SJSA1 (cell line): ENCODE results near the gene HLA-C. TPM values are rescaled to one million over a fixed set of nuclear protein-coding genes. Genes with fewer than 3 reads are reported as not detected.

Experiments
- DNase-seq, 2 experiments: peaks; one replicate each; pipeline ENCODE4 v3.0.0-alpha.2; 2015 to 2020; ENCODE audit warnings: low spot score in 2 of 2, low read depth in 1 of 2
- H3K27ac ChIP-seq: fragments of 250-450 bp; sonication (Bioruptor Pico); 2 replicates; pipeline ENCODE4 v1.5.1; 2020; ENCODE audit warnings: mild to moderate bottlenecking, moderate library complexity
- H3K27me3 ChIP-seq: fragments of 250-450 bp; sonication (Bioruptor Pico); replicated peaks from 2 replicates; pipeline ENCODE4 v1.5.1; 2020; ENCODE audit warnings: mild to moderate bottlenecking, moderate library complexity
- H3K36me3 ChIP-seq: fragments of 250-450 bp; sonication (Bioruptor Pico); 2 replicates; pipeline ENCODE4 v1.5.1; 2020; ENCODE audit warnings: mild to moderate bottlenecking
- H3K4me1 ChIP-seq: fragments of 250-450 bp; sonication (Bioruptor Pico); replicated peaks from 2 replicates; pipeline ENCODE4 v1.6.1; 2021; ENCODE audit warnings: mild to moderate bottlenecking
- H3K4me3 ChIP-seq: fragments of 250-450 bp; sonication (Bioruptor Pico); 2 replicates; pipeline ENCODE4 v1.5.1; 2020; ENCODE audit warnings: mild to moderate bottlenecking
- H3K9me3 ChIP-seq: fragments of 250-450 bp; sonication (Bioruptor Pico); replicated peaks from 2 replicates; pipeline ENCODE4 v1.5.1; 2020; ENCODE audit warnings: mild to moderate bottlenecking
- total RNA-seq: library from RNA; depleted of rRNA; stranded (reverse); fragments of >200 nt; shearing (Covaris generic); gene quantifications from 2 replicates; pipeline ENCODE4 v1.2.3, GENCODE V29; 2014; rRNA removed

The HLA-C gene
- 768 and 818 TPM in 2 replicates for total RNA-seq

DNA sequence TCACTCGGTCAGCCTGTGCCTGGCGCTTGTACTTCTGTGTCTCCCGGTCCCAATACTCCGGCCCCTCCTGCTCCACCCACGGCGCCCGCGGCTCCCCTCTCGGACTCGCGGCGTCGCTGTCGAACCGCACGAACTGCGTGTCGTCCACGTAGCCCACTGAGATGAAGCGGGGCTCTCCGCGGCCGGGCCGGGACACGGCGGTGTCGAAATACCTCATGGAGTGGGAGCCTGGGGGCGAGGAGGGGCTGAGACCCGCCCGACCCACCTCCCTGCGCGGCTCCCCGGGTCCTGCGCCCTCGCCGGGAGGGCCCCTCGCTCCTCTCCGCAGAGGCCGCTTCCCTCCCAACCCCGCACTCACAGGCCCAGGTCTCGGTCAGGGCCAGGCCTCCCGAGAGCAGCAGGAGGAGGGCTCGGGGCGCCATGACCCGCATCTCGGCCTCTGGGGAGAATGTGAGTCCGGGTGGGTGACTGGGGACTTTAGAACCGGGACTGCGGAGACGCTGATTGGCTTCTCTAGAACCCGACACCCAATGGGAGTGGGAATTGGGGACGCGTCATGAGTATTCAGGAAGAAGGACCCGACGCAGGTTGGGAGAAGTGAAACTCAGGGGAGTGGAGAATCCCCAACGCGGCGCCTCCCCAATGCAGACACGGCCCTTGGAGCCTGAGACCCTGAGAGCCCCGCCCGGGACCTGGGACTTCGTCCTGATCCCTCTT lies at the start of gene HLA-C:
TSS of gene HLA-C (minus strand) at position 452 of the 717 bp plus-strand sequence. CDS start at position 431, 21 bp downstream.
- H3K27me3 ChIP-seq, result 0 out of 2 replicates have a peak, but pooled peaks cover 5% of the 10 kb centered on the region
- peaks cover 7% of the 10 kb centered on the region for H3K4me1 ChIP-seq
- H3K4me3 ChIP-seq, result peak within 1 kb of the TSS; percentile 88
- DNase-seq, result peak; percentile 94 to 96
- peaks cover 15% of the 10 kb centered on the region for H3K36me3 ChIP-seq
- H3K27ac ChIP-seq, result peak within 1 kb of the TSS; percentile 96
- H3K9me3 ChIP-seq, result no peaks in the 10 kb centered on the region

DNA sequence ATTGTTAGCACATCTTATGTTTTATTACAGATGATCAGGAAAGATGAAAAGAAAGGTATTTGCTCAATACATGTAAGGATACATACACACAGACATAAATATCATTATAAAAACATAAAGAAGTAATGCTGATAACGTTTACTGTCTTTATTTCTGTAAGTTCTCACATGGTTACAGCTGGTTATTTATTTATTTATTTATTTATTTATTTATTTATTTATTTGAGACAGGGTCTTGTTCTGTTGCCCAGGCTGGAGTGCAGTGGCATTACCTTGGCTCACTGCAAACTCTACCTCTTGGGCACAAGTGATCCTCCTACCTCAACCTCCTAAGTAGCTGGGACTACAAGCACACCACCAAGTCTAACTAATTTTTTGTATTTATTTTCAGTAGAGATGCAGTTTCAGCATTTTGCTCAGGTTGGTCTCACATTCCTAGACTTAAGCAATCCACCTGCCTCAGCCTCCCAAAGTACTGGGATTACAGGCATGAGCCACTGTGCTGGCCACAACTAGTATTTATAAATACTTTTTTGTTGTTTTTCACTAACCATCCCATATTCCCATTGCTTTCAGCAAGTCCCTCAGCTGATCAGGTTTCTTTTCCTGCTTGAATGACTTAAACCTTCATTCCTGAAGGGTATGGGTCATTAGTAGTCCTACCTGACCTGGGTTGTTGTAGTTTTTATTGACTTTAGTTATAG lies 49.3 kb upstream of the HLA-C start:
- no peaks in the 10 kb centered on the region for H3K9me3 ChIP-seq
- no peaks in the 10 kb centered on the region for H3K4me1 ChIP-seq
- peaks cover 37% of the 10 kb centered on the region for H3K27me3 ChIP-seq
- no peaks in the 10 kb centered on the region for H3K36me3 ChIP-seq
- DNase-seq, result no peak
- H3K4me3 ChIP-seq, result no peak overlapping the region
- H3K27ac ChIP-seq, result no peak overlapping the region

DNA sequence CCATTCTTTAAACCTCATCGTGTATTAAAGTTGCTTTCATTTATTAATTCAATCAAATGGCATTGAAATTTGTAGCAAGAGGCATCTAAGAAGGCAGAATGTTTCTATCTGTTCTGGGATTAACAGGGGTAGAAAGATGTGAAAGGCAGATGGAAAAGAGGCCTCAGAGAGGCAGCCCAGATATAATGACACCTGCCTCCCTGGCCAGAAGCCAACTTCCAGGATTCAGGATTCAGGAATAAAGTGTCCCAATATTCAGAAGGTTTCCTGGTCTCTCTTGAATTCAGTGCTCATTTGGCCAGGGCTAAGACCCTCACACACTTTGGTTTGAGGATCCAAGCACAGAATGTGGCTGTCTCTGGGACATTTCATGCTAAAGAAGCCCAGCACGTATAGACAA lies 45.1 kb upstream of the HLA-C start:
- Histone ChIP-seq H3K9me3 (no peaks in the 10 kb centered on the region), H3K27ac (no peak overlapping the region), H3K27me3 (peaks cover 52% of the 10 kb centered on the region), H3K4me1 (no peaks in the 10 kb centered on the region), H3K36me3 (no peaks in the 10 kb centered on the region), H3K4me3 (no peak overlapping the region)
- no peak for DNase-seq

DNA sequence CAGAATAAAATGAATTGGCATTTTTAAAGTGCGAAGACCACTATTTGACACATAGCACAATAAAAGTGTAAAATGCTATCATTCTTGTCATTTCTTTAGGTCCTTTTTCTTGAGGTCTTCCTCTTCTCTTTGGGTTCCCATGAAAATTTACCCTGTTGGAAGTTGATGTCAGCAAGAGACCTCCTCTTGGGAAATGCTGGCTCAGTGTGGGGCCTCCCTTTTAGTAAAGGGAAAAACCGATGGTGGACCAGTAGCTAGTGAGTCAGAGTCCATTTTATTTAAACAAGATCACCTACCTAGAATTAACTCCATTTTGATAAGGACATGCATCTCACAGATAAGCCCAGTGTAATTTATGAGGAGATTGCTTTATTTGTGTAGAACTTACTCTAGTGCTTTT lies 37.7 kb upstream of the HLA-C start:
- Histone ChIP-seq H3K4me3 (no peak overlapping the region), H3K27ac (no peak overlapping the region), H3K4me1 (no peaks in the 10 kb centered on the region), H3K9me3 (no peaks in the 10 kb centered on the region), H3K36me3 (no peaks in the 10 kb centered on the region), H3K27me3 (peaks cover 59% of the 10 kb centered on the region)
- no peak for DNase-seq

DNA sequence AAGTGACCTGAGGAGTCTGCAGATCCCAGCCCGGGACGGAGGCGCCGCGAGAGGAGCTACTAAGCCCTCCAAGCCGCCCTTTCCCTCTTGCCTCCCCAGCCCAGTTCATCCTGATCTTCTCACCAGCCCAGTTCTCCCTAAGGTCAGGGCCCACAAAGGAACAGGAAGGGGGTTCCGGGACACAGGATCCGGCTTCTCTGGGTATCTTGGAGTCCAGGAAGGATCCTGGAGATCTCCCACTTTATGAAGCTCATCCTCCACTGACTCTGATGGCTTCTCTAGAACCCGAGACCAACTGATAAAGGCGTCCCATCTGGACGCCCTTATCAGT lies 36.9 kb upstream of the HLA-C start:
- Histone ChIP-seq H3K27ac (no peak overlapping the region), H3K36me3 (no peaks in the 10 kb centered on the region), H3K27me3 (peaks cover 57% of the 10 kb centered on the region), H3K4me3 (no peak overlapping the region), H3K4me1 (no peaks in the 10 kb centered on the region), H3K9me3 (no peaks in the 10 kb centered on the region)
- no peak for DNase-seq

DNA sequence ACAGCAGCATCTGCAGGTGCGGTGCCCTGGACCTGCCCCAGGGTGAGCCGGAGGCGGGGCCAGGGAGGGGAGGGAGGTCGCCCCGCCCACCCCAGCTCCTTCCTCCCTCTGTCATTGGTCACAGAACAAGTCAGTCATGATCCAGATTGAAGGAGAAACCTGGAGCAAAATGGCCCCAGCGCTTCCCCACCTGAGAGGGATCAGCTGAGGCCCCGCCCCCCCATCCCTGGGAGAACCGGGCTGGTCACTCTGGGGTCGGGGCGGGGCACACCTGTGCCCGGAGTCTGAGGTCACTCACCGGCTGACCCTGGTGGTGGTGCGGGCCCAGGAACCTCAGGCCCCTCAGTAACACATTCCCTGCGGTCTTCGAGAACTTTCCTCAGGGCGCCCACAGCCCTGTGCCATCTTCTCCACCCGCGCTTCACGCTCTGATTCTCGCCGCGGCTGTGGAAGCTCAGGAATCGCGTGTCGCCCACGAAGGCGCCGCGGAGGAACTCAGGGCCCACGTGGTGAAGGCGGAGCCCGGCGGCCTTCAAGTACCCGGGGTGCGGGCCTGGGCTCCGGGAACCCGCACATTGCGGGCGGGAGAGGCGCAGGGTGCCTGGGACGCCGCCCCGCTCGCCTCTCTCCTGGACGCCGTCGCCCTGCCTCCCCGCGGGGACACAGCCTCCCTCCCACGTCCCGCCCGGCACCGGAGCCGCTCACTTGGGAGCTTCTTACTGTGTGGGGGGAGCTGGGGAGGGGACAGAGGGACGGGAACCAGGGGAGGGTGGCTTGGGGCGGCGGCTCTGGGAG lies 36.4 kb upstream of the HLA-C start:
- no peak overlapping the region for H3K4me3 ChIP-seq
- DNase-seq, result no peak
- H3K9me3 ChIP-seq, result no peaks in the 10 kb centered on the region
- no peaks in the 10 kb centered on the region for H3K4me1 ChIP-seq
- H3K36me3 ChIP-seq, result no peaks in the 10 kb centered on the region
- no peak overlapping the region for H3K27ac ChIP-seq
- peaks cover 55% of the 10 kb centered on the region for H3K27me3 ChIP-seq

DNA sequence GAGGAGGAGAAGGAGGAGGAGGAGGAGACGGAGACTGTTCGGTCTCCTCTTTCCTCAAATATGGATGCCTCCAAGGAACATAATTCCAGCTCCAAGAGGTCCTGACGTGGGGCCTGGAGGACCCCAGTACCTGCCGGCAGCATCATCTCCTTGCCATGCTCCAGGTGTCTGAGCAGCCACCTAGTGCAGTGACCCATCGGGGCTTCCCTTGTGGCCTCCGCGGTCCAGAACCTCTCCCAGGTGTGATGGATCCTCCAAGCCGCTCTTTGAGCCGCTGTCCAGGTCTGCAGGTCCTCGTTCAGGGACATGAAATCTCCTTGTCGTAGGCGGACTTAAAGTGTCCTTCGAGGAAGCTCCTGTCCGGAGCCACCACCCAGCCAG lies 35.8 kb upstream of the HLA-C start:
- DNase-seq, result no peak
- H3K36me3 ChIP-seq, result no peaks in the 10 kb centered on the region
- H3K9me3 ChIP-seq, result no peaks in the 10 kb centered on the region
- no peak overlapping the region for H3K4me3 ChIP-seq
- H3K27ac ChIP-seq, result no peak overlapping the region
- H3K4me1 ChIP-seq, result no peaks in the 10 kb centered on the region
- peaks cover 53% of the 10 kb centered on the region for H3K27me3 ChIP-seq

DNA sequence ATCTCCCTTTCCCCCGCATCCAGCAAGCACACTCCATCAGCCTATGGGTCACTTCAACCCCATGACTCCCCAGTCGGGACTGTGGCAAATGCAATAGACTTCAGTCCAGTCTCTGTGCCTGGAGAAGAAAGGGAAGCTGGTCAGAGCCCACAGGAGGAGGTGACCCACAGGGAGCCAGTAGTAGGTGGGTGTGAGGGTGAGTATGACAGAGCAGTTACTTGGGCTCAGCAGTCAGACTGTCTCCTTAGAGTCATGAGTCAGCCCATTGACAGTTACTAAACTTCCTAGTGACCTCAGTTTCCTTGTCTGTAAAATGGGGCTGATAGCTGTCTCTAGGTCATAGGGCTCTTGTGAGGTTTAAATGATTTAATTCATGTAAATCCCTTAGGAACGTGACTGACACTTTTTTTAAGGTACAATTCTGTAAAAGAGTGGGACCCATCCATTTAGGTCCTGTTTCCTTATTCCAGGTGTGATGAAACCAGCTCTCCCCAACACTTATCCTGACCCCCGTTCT lies 33.9 kb upstream of the HLA-C start:
- Histone ChIP-seq H3K36me3 (no peaks in the 10 kb centered on the region), H3K27ac (no peak overlapping the region), H3K4me1 (no peaks in the 10 kb centered on the region), H3K27me3 (peaks cover 40% of the 10 kb centered on the region), H3K4me3 (no peak overlapping the region), H3K9me3 (no peaks in the 10 kb centered on the region)
- DNase-seq, result no peak

DNA sequence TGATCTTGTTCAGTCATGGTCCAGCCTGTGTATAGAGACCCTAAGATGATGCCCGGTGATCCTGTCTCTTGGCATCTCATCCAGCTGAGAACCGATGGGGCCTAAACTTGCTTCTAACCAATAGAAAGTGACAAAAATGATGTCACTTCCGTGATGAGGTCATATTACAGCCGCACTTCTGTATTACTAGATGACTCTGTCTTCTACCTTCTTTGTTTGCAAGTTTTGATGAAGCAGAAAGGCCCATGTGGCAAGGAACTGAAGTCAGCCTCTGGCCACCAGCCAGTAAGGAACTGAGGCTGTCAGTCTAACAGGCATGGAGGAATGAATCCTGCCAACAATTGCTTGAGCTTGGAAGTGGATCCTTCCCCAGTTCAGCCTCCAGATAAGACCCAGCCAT lies 32.8 kb upstream of the HLA-C start:
- Histone ChIP-seq H3K27me3 (peaks cover 33% of the 10 kb centered on the region), H3K9me3 (no peaks in the 10 kb centered on the region), H3K4me3 (no peak overlapping the region), H3K4me1 (no peaks in the 10 kb centered on the region), H3K36me3 (no peaks in the 10 kb centered on the region), H3K27ac (no peak overlapping the region)
- DNase-seq, result no peak

DNA sequence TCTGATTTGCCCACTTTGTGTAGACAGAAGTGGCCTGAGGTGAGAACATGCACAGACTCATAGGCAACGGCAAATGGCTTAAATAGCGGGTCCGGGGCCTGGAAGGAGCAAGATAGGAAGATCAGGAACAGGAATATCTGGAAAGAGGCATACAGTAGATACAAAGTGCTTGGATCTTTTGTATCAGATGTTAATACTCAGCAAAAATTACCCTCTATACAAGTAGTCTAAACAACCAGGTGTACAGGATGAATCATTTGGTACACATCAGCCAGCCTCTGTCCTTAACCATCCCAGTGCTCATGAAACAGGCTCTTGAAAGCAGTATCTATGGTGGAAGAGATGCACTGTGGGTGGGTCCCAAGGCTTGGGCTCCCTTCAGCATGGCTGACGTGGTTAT lies 28.9 kb upstream of the HLA-C start:
- Histone ChIP-seq H3K36me3 (no peaks in the 10 kb centered on the region), H3K4me3 (no peak overlapping the region), H3K9me3 (peaks cover 3% of the 10 kb centered on the region; the same call in 1 of the 2 replicates), H3K27ac (no peak overlapping the region), H3K27me3 (peaks cover 27% of the 10 kb centered on the region), H3K4me1 (no peaks in the 10 kb centered on the region)
- no peak for DNase-seq

DNA sequence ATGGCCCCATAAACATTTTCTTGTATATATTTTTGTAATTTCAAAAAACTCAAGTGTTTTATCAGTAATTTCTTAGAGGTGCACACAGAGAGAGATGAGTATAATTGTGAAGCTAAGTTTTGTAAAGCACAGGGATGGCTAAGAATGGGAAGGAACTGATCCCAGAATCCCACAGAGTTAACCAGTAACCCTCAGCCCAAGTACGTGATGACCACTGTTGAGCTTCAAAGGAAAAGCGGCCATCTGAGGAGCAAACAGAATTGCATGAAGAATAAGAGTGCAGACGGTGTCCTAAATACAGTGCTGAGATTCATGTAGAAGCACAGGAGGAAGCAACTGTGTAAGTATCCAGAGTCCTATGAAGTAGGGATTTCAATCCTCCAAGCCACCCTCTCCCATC lies 28.1 kb upstream of the HLA-C start:
- H3K4me1 ChIP-seq, result no peaks in the 10 kb centered on the region
- no peak overlapping the region for H3K4me3 ChIP-seq
- H3K36me3 ChIP-seq, result no peaks in the 10 kb centered on the region
- H3K27ac ChIP-seq, result no peak overlapping the region
- peaks cover 31% of the 10 kb centered on the region for H3K27me3 ChIP-seq
- H3K9me3 ChIP-seq, result peaks cover 3% of the 10 kb centered on the region; the same call in 1 of the 2 replicates
- no peak for DNase-seq

DNA sequence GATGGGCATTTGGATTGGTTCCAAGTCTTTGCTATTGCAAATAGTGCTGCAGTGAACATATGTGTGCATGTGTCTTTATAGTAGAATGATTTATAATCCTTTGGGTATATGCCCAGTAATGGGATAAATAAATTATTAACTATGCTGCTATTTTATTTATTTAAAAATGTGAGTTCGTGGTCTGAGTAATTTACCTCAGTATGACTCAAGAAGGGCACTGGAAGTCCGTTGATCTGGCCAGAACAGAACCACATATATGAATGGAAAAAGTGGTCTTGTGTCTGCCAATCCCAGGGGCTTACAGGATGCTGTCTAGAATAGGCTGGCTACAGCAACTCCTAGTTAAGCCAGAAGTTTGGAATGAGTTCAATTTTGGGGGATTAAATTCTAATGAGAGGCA lies 27.6 kb upstream of the HLA-C start:
- H3K27me3 ChIP-seq, result peaks cover 31% of the 10 kb centered on the region
- no peak for DNase-seq
- peaks cover 3% of the 10 kb centered on the region; the same call in 1 of the 2 replicates for H3K9me3 ChIP-seq
- H3K4me3 ChIP-seq, result no peak overlapping the region
- no peaks in the 10 kb centered on the region for H3K4me1 ChIP-seq
- H3K27ac ChIP-seq, result no peak overlapping the region
- H3K36me3 ChIP-seq, result no peaks in the 10 kb centered on the region

DNA sequence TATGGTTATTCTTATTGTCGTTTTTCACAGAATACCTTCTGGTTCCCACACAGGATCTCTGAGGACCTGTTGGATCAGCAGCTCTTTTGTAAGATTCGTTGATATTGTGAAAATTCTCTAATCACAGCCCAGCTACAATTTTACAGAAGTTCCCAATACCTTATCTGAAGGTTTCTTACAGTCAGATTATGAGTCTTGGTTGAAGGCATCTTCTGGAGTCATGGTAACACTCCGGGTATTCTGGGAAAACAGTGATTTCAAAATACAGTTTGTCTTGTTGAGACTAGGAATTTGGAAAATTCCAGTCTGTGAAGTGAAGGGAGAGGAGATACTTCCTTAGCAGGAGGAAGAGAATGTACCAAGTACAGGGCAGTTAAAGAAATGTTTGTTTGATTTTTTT lies 22.2 kb upstream of the HLA-C start:
- no peaks in the 10 kb centered on the region for H3K36me3 ChIP-seq
- H3K4me1 ChIP-seq, result no peaks in the 10 kb centered on the region
- H3K9me3 ChIP-seq, result peaks cover 3% of the 10 kb centered on the region; the same call in 1 of the 2 replicates
- no peak for DNase-seq
- H3K27ac ChIP-seq, result no peak overlapping the region
- H3K27me3 ChIP-seq, result peaks cover 25% of the 10 kb centered on the region
- no peak overlapping the region for H3K4me3 ChIP-seq

DNA sequence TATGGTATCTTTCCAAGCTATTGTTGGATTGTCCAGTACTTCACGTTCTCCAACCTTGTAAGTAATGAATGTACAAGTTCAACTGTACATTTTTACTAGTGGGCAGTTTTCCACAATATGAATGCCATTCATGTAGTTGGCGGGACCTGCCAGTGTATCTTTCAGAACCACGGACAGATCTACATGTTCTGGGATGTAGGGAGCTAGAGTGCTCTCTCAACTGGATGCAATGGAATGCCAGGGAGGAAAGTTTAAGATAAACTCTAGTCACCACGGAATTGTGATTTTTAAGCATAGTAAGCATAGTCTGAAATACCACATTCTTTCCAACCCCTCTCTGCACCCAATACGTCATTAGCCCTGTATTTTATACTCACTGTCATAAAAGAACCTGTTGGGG lies 21.5 kb upstream of the HLA-C start:
- Histone ChIP-seq H3K4me1 (no peaks in the 10 kb centered on the region), H3K27ac (no peak overlapping the region), H3K4me3 (no peak overlapping the region), H3K36me3 (no peaks in the 10 kb centered on the region), H3K27me3 (peaks cover 25% of the 10 kb centered on the region), H3K9me3 (peaks cover 3% of the 10 kb centered on the region; the same call in 1 of the 2 replicates)
- no peak for DNase-seq
